Diencephalon (tissue), 1 donor: ENCODE measurements around the gene DHX38. TPM values are rescaled to one million over a fixed set of nuclear protein-coding genes. Genes with fewer than 3 reads are reported as not detected.

ENCODE experiments used
- total RNA-seq: library from RNA; depleted of rRNA; stranded (reverse); fragments of >200 nt; gene quantifications from one replicate; pipeline ENCODE4 v1.2.3, GENCODE V29; 2014

DHX38 gene
- total RNA-seq: 45.4 TPM

DNA sequence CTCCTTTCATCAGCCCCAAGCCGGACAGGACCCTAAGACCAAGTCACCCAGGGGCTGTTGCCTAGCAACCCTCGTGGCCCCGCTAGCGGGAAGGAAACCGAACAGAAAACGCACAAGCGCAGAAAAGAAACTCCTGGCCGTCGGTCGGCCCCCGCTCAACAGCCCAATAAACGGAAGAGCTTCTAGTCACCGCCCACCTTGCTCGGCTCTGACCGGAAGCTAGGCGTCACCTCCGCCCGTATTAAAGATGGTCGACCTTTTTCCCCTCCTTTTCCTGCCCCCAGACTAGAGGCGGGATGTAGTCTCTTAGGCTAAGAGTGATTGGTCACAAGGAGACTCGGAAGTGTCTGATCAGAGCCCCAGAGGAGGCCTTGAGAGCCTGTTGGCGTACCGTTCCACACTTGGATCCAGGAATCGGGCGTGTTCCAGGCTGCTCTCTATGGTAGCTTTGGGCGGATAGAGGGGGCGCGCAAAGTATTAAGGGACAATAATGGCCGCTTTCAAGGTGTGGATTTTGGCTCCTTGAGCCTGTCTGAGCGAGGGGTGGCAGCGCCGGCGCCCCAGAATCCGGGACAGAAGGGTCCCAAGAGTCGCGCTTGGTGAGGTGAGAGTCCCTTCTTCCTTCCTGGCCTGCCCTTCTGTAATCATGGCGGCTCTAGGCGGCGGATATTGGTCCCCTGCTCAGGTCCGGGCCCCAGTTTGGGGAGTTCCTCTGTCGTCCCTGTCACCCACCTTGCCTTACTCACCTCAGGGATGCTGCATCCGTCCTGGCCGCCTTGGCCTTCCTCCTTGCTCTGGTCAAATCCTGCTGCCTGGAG, at the start of gene DHX38, which contains the start of gene TXNL4B:
DHX38 (plus strand) TSS at position 400 of the 818 bp plus-strand sequence. CDS start 2,311 bp downstream, outside the sequence.
TXNL4B (minus strand) TSS at position 173 of the 818 bp plus-strand sequence. CDS start 2,871 bp downstream, outside the sequence.

DNA sequence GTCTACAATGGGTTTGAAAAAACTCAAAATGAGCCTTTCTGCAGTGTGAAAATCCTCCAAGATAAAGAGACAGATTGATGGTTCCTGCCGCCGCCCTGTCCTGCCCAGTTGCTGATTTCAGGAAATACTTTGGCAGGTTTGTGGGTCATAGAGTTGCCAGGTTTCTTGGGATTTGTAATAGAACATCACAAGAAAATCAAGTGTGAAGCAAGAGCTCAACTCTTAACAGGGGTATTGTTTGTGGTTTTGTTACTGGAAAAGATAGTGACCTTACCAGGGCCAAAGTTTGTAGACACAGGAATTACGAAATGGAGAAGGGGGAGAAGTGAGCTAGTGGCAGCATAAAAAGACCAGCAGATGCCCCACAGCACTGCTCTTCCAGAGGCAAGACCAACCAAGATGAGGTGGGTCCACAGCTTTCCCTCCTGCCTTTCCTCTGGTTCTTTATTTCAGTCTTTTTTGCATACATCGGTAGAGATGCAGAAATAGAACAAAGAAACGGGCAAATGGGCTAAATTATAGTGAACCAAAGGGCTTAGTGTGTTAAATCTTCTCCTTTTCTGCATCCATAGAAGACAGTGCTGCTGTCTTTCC, 39.3 kb upstream of the DHX38 start, which contains the start of gene HP:
HP (plus strand) TSS at position 252 of the 594 bp plus-strand sequence; CDS start at position 400, 148 bp downstream.

Other genes with a start within 250 kb of the DHX38 start
- 14.3 TPM for gene ATXN1L, start 247.9 kb upstream of the DHX38 start, total RNA-seq
- 30.4 TPM for gene ZNF821, start 209.7 kb upstream of the DHX38 start, total RNA-seq
- 107 TPM for gene IST1, start 198.3 kb upstream of the DHX38 start, total RNA-seq
- gene PKD1L3, start 93.4 kb upstream of the DHX38 start, total RNA-seq: under 0.01 TPM
- gene DHODH, start 85.1 kb upstream of the DHX38 start, total RNA-seq: 3.9 TPM
- gene HP, start 39.3 kb upstream of the DHX38 start, total RNA-seq: 0.23 TPM
- 3.7 TPM for gene HPR, start 30.6 kb upstream of the DHX38 start, total RNA-seq
- gene TXNL4B, start 227 bp upstream of the DHX38 start, total RNA-seq: 11.3 TPM
- gene PMFBP1, start 78.3 kb downstream of the DHX38 start, total RNA-seq: 1.2 TPM